H1 (cell line): ENCODE results near the gene SLC26A11. TPM values are rescaled to one million over a fixed set of nuclear protein-coding genes. Genes with fewer than 3 reads are reported as not detected.

Experiments
- CTCF ChIA-PET: fragments of 300-600 bp; sonication (Branson Sonifier 250); formaldehyde crosslinking; loops from one replicate; lab custom pipeline; 2021; ENCODE audit not compliant: partially characterized antibody; lab: Charles Lee
- POLR2A ChIA-PET: fragments of 300-600 bp; sonication (Branson Sonifier 250); formaldehyde crosslinking; loops from one replicate; lab custom pipeline; 2021; ENCODE audit warnings: inconsistent platforms; ENCODE audit not compliant: partially characterized antibody; lab: Charles Lee
- DNase-seq, 2 experiments: peaks; one replicate each; pipeline versions ENCODE4 v3.0.0 to v3.0.0-alpha.2; 2010 to 2022; ENCODE audit warnings: low spot score in 2 of 2, low read depth in 1 of 2, mixed read lengths in 1 of 2
- FAIRE-seq: peaks from 2 replicates; lab custom pipeline; 2011; peaks lifted over from hg19 to GRCh38; lab: Jason Lieb, UNC
- H2AFZ ChIP-seq: 2 replicates; pipeline ENCODE4 v1.8.1; 2012; ENCODE audit warnings: low read length, inconsistent platforms
- H2AK5ac ChIP-seq: 2 replicates; pipeline ENCODE4 v1.6.1; 2013; ENCODE audit warnings: low read depth, low read length
- H2BK120ac ChIP-seq: replicated peaks from 2 replicates; pipeline ENCODE3; 2013; ENCODE audit warnings: low read depth, low read length, inconsistent platforms
- H2BK12ac ChIP-seq: 2 replicates; pipeline ENCODE4 v1.6.1; 2013; ENCODE audit warnings: low read depth, low read length
- H2BK15ac ChIP-seq: 2 replicates; pipeline ENCODE4 v1.6.1; 2013; ENCODE audit warnings: low read length
- H2BK20ac ChIP-seq: 2 replicates; pipeline ENCODE4 v1.6.1; 2013; ENCODE audit warnings: low read length
- H2BK5ac ChIP-seq: 2 replicates; pipeline ENCODE4 v1.6.1; 2013; ENCODE audit warnings: low read depth, low read length
- H3K14ac ChIP-seq: 2 replicates; pipeline ENCODE4 v1.6.1; 2013; ENCODE audit warnings: inconsistent platforms; ENCODE audit not compliant: insufficient read length
- H3K18ac ChIP-seq: 2 replicates; pipeline ENCODE4 v1.6.1; 2013; ENCODE audit warnings: low read length; ENCODE audit errors: extremely low read depth
- H3K23ac ChIP-seq: 2 replicates; pipeline ENCODE4 v1.6.1; 2013; ENCODE audit warnings: inconsistent platforms; ENCODE audit not compliant: insufficient read length
- H3K23me2 ChIP-seq: 2 replicates; pipeline ENCODE4 v1.6.1; 2013; ENCODE audit warnings: low read depth, low read length
- H3K27ac ChIP-seq: 2 replicates; pipeline ENCODE4 v1.6.1; 2011; ENCODE audit warnings: low read depth, low read length, inconsistent platforms
- H3K27me3 ChIP-seq, 4 experiments: replicated peaks in 1 of 4; 1 replicate in 1 of 4; 2 replicates in 3 of 4; pipeline versions ENCODE4 v1.6.1 to v1.8.1; 2011 to 2013; ENCODE audit warnings: low read length in 3 of 4, mild to moderate bottlenecking in 3 of 4, inconsistent platforms in 2 of 4, mixed read lengths in 2 of 4, moderate library complexity in 1 of 4; ENCODE audit not compliant: control insufficient read depth in 3 of 4, insufficient read depth in 3 of 4; ENCODE audit errors: extremely low read depth in 1 of 4
- H3K36me3 ChIP-seq, 4 experiments: 2 replicates each; pipeline versions ENCODE4 v1.6.1 to v1.8.1; 2011 to 2013; ENCODE audit warnings: mild to moderate bottlenecking in 4 of 4, low read length in 3 of 4, moderate library complexity in 2 of 4, control low read depth in 1 of 4, inconsistent platforms in 1 of 4; ENCODE audit not compliant: insufficient read depth in 4 of 4, control insufficient read depth in 2 of 4
- H3K4ac ChIP-seq: replicated peaks from 2 replicates; pipeline ENCODE3; 2013; ENCODE audit warnings: low read length, low read depth, mixed read lengths, inconsistent platforms; ENCODE audit not compliant: insufficient read length
- H3K4me1 ChIP-seq, 4 experiments: replicated peaks in 1 of 4; 1 replicate in 1 of 4; 2 replicates in 3 of 4; pipeline versions ENCODE4 v1.6.1 to v1.8.1; 2011 to 2013; ENCODE audit warnings: low read length in 3 of 4, inconsistent platforms in 2 of 4, mixed read lengths in 1 of 4; ENCODE audit not compliant: insufficient read depth in 4 of 4, control insufficient read depth in 3 of 4
- H3K4me2 ChIP-seq, 2 experiments: 2 replicates each; pipeline versions ENCODE4 v1.6.1 to v1.8.1; 2011 to 2013; ENCODE audit warnings: low read depth in 2 of 2, low read length in 2 of 2, control low read depth in 1 of 2, inconsistent platforms in 1 of 2, mild to moderate bottlenecking in 1 of 2; ENCODE audit not compliant: insufficient read depth in 1 of 2
- H3K4me3 ChIP-seq, 4 experiments: fragments of 200-600, 300-600 bp in 1 of 4; sonication (generic), shearing (Covaris generic), sonication (Bioruptor Twin) in 1 of 4; 2 replicates each; pipeline versions ENCODE4 v1.5.1 to v1.8.1; 2011 to 2016; ENCODE audit warnings: low read length in 4 of 4, low read depth in 3 of 4, control low read depth in 2 of 4, inconsistent platforms in 2 of 4, mild to moderate bottlenecking in 2 of 4, mixed read lengths in 1 of 4, moderate library complexity in 1 of 4; ENCODE audit not compliant: insufficient read depth in 2 of 4; ENCODE audit errors: extremely low read depth in 1 of 4
- H3K56ac ChIP-seq: replicated peaks from 2 replicates; pipeline ENCODE3; 2013; ENCODE audit warnings: low read depth, mild to moderate bottlenecking, mixed read lengths, low read length, inconsistent platforms; ENCODE audit not compliant: insufficient read length
- H3K79me1 ChIP-seq: 2 replicates; pipeline ENCODE4 v1.6.1; 2013; ENCODE audit warnings: low read depth, low read length, control low read depth
- H3K79me2 ChIP-seq, 2 experiments: 2 replicates each; pipeline versions ENCODE4 v1.6.1 to v1.8.1; 2012 to 2013; ENCODE audit warnings: low read length in 2 of 2, mild to moderate bottlenecking in 2 of 2, inconsistent platforms in 1 of 2; ENCODE audit not compliant: insufficient read depth in 2 of 2, control insufficient read depth in 1 of 2
- H3K9ac ChIP-seq, 4 experiments: replicated peaks in 1 of 4; 1 replicate in 1 of 4; 2 replicates in 3 of 4; pipeline versions ENCODE4 v1.6.1 to v1.8.1; 2011 to 2013; ENCODE audit warnings: low read depth in 3 of 4, low read length in 3 of 4, control low read depth in 2 of 4, mild to moderate bottlenecking in 2 of 4, moderate library complexity in 2 of 4, inconsistent platforms in 1 of 4; ENCODE audit errors: extremely low read depth in 1 of 4
- H3K9me3 ChIP-seq, 2 experiments: 2 replicates each; pipeline versions ENCODE4 v1.6.1 to v1.8.1; 2012 to 2013; ENCODE audit warnings: mild to moderate bottlenecking in 2 of 2, moderate library complexity in 2 of 2, control low read depth in 1 of 2, inconsistent platforms in 1 of 2, low read depth in 1 of 2, low read length in 1 of 2, mixed read lengths in 1 of 2; ENCODE audit not compliant: insufficient read depth in 2 of 2
- H4K20me1 ChIP-seq, 2 experiments: replicated peaks in 1 of 2; 2 replicates each; pipeline versions ENCODE3 to v1.8.1; 2011 to 2013; ENCODE audit warnings: inconsistent platforms in 2 of 2, low read length in 2 of 2, mild to moderate bottlenecking in 1 of 2; ENCODE audit not compliant: insufficient read depth in 2 of 2, control insufficient read depth in 1 of 2
- H4K5ac ChIP-seq: 2 replicates; pipeline ENCODE4 v1.6.1; 2013; ENCODE audit warnings: low read length, low read depth, mixed read lengths, inconsistent platforms; ENCODE audit not compliant: insufficient read length
- H4K8ac ChIP-seq: 2 replicates; pipeline ENCODE4 v1.8.0; 2013; ENCODE audit warnings: mild to moderate bottlenecking, moderate library complexity, low read length, inconsistent platforms; ENCODE audit not compliant: insufficient read depth; ENCODE audit errors: extremely low read depth
- H4K91ac ChIP-seq: replicated peaks from 2 replicates; pipeline ENCODE3; 2013; ENCODE audit warnings: low read length, mixed read lengths, inconsistent platforms; ENCODE audit not compliant: insufficient read length
- CBX5 ChIP-seq: fragments of 300-800, 300-1000 bp; sonication (generic); IDR thresholded peaks from 2 replicates; pipeline ENCODE4 v1.7.1; 2016; ENCODE audit warnings: antibody characterized with exemption, low read length, low read depth
- CHD1 ChIP-seq: IDR thresholded peaks from 2 replicates; pipeline ENCODE4 v1.6.1; 2012; ENCODE audit warnings: low read depth, low read length, improper control_type of control experiment
- CTCF ChIP-seq, 3 experiments: IDR thresholded peaks; 1 replicate in 2 of 3; 2 replicates in 1 of 3; pipeline versions ENCODE4 v1.5.1 to v1.6.1; 2011; ENCODE audit warnings: low read length in 3 of 3, mild to moderate bottlenecking in 3 of 3, inconsistent platforms in 2 of 3, low read depth in 1 of 3, moderate library complexity in 1 of 3; ENCODE audit not compliant: insufficient read depth in 1 of 3; ENCODE audit errors: control extremely low read depth in 1 of 3
- GABPA ChIP-seq: IDR thresholded peaks from 2 replicates; pipeline ENCODE4 v1.6.1; 2011; ENCODE audit warnings: mild to moderate bottlenecking, low read length, moderate library complexity, borderline replicate concordance; ENCODE audit not compliant: insufficient read depth
- GTF2F1 ChIP-seq: IDR thresholded peaks from 2 replicates; pipeline ENCODE4 v1.6.1; 2012; ENCODE audit warnings: low read depth, low read length, improper control_type of control experiment, borderline replicate concordance
- KDM1A ChIP-seq: fragments of 200-600, 300-600 bp; sonication (generic); IDR thresholded peaks from 2 replicates; pipeline ENCODE4 v1.7.1; 2016; ENCODE audit warnings: mild to moderate bottlenecking, low read length, borderline replicate concordance
- PHF8 ChIP-seq: fragments of 200-600 bp; sonication (generic); conservative IDR thresholded peaks from 2 replicates; pipeline ENCODE4 v1.7.1; 2012; ENCODE audit warnings: low read depth, mild to moderate bottlenecking, inconsistent platforms, low read length, moderate library complexity
- RBBP5 ChIP-seq: IDR thresholded peaks from 2 replicates; pipeline ENCODE4 v1.7.1; 2012; ENCODE audit warnings: low read depth, mild to moderate bottlenecking, inconsistent platforms, low read length, moderate library complexity, borderline replicate concordance
- TAF1 ChIP-seq: IDR thresholded peaks from 2 replicates; pipeline ENCODE4 v1.6.1; 2011; ENCODE audit warnings: mild to moderate bottlenecking, low read depth, low read length
- TCF12 ChIP-seq: IDR thresholded peaks from 2 replicates; pipeline ENCODE4 v1.6.1; 2011; ENCODE audit warnings: low read depth, mild to moderate bottlenecking, low read length
- WGBS, 2 experiments: shearing (Covaris generic) in 1 of 2; methylation state at CpG; one replicate each; pipeline versions ENCODE4 v1.1.6 to v1.1.7; 2013 to 2015; ENCODE audit warnings: low lambda C conversion rate in 2 of 2, mixed read lengths in 2 of 2, inconsistent platforms in 1 of 2, low coverage in 1 of 2, missing lambda C conversion rate in 1 of 2; ENCODE audit not compliant: insufficient replicate concordance in 2 of 2, insufficient coverage in 1 of 2, insufficient read length in 1 of 2; ENCODE audit errors: extremely low coverage in 1 of 2, missing lambda C conversion rate in 1 of 2; 5-methylcytosine and 5-hydroxymethylcytosine counted together
- polyA plus RNA-seq, 7 experiments: library from polyadenylated mRNA; depleted of rRNA in 3 of 7; stranded (reverse) in 5 of 7; unstranded in 2 of 7; fragments of >200 nt in 5 of 7; fragments of 200-250 nt in 2 of 7; gene quantifications; 1 replicate in 5 of 7; 2 replicates in 1 of 7; 4 replicates in 1 of 7; pipeline versions ENCODE4 v1.2.1 to v1.2.3, GENCODE V29; 2011 to 2013; ENCODE audit warnings: missing spikeins in 2 of 7, mixed read lengths in 2 of 7
- total RNA-seq: library from RNA; stranded (reverse); fragmentation: NEBNext Ultra II Directional; extraction: Animal tissue kit (Norgen Biotek cat#: 25700); gene quantifications from 2 replicates; pipeline ENCODE4 v1.2.1, GENCODE V29; 2021

SLC26A11 gene
- total and polyA plus RNA-seq, 2 of the 8 experiments (the other 6 are each of a cell fraction or from before 2014, with no cell fraction given), result 15.5 to 25.9 TPM

GRCh38 chr17:80260791-80261158 is 40.5 kb downstream of the SLC26A11 start, which contains the start of gene RNF213:
Gene RNF213, plus strand, starts transcription at chr17:80260852. Its CDS starts 2,830 bp downstream, at chr17:80263682.
- Histone ChIP-seq H3K9ac (peak within 1 kb of the TSS; percentile 84 to 91 (median 88)), H3K56ac (peak within 1 kb of the TSS; percentile 86), H3K27ac (peak within 1 kb of the TSS; percentile 93), H3K4me3 (peak within 1 kb of the TSS; percentile 56 to 90 (median 70)), H3K27me3 (no peaks in the 10 kb centered on the region), H3K23ac (no peak within 1 kb of the TSS), H3K4me1 (peaks cover 14 to 28% (median 22%) of the 10 kb centered on the region in 4 experiments), H3K14ac (peak within 1 kb of the TSS; percentile 2), H4K8ac (peak within 1 kb of the TSS; percentile 93), H3K18ac (peak within 1 kb of the TSS; percentile 96), H4K91ac (peak within 1 kb of the TSS; percentile 94), H2BK12ac (peak within 1 kb of the TSS; percentile 90; the same call in 1 of the 2 replicates), H4K20me1 (peaks cover 0 to 1% of the 10 kb centered on the region in 2 experiments), H2BK120ac (no peak within 1 kb of the TSS), H2AFZ (no peak within 1 kb of the TSS), H3K79me1 (0 out of 2 replicates have a peak, but pooled peaks cover 3% of the 10 kb centered on the region), H3K36me3 (peaks cover 0 to 4% (median 0%) of the 10 kb centered on the region in 4 experiments; a peak in 2 of 8 replicates), H2BK15ac (no peak within 1 kb of the TSS), H3K4ac (peak within 1 kb of the TSS; percentile 53), H3K23me2 (no peaks in the 10 kb centered on the region; the same call in 1 of the 2 replicates), H2AK5ac (no peak within 1 kb of the TSS), H4K5ac (peak within 1 kb of the TSS; percentile 80), H3K79me2 (peaks cover 0 to 10% of the 10 kb centered on the region in 2 experiments; a peak in 2 of 4 replicates), H2BK20ac (no peak within 1 kb of the TSS), H2BK5ac (peak within 1 kb of the TSS; percentile 99), H3K9me3 (no peaks in the 10 kb centered on the region), H3K4me2 (peak within 1 kb of the TSS; percentile 68 to 80)
- FAIRE-seq, result no peak
- ChIA-PET CTCF (no interaction called here), POLR2A (interaction anchor here (0.6 to 4.9 kb wide), 5 partner anchors 12 to 1081 kb away, joined by 3 to 63 read pairs (median 6); partner anchors contain the start of gene GAA)
- peak in 1 of 2 experiments; percentile 66 for DNase-seq
- 0% methylated on average over 10 of the region's 54 CpGs; no CpG with 5 or more reads in 1 of the 2 experiments for WGBS, 2 experiments
- TF ChIP-seq KDM1A (no peak), TCF12 (0 out of 2 replicates have a peak, but pooled peaks have one; percentile 43), RBBP5 (no peak), CTCF (IDR thresholded peaks at IDR 0.05; ENCODE audit: control extremely low read depth in 1 of 3, insufficient read depth in 1 of 3, low read depth in 1 of 3, low read length in 3 of 3) (no peak), GABPA (no peak), TAF1 (peak; percentile 51; the same call in 1 of the 2 replicates), GTF2F1 (no peak), CBX5 (no peak), PHF8 (peak; percentile 68), CHD1 (no peak)
